ENCODE measurements around the gene PIGV.
"Not testable (repeated sequence)": the region's sequence is repeated elsewhere in the genome, so short reads cannot be mapped to it uniquely, and the experiment has no call there.

PIGV gene

DNA sequence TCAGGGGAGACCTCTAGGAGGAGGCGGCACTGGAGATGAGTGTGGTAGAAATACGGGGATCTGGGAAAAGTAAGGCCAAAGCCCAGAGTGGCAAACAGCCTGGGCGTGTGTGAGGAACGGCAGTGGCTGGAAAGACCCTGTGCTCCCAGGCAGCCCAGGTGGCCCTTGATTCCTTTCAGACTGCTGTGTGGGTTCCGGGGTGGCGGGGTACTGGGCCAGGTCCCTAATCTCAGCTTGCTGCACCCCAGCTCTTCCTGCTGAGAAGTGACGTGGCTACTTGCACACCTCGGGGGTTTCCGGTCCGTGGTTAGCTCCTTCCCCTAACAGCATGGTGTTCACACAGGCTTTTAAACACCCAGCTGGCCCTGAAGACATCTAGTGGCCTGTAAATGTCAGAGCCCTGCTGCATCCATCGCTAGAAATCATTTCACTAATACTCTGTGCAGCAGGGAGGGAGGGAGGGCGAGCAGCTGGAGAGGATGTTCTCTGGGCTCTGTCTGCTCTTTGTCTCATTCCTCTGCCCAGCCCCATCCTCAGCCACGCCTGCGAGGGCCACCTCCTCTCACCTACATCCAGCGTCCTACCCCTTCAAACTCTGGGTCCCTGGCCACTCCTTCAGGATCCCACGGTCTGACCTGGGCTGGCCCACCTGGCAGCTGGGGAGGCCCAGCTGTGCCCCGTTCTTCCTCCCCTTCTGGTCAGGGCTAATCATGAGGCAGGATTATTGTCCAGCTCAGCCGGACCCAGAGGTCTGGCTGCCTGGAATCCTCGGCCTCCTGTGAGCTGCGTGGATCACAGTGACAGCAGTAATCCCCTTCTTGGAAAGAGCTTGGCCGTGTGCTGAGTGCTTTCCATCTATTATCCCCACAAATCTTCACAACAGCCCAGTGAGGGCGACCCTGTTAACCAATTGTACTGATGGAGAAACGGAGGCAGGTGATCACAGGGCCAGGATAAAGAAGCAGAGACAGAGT is 46.0 kb downstream of the PIGV start:
- DNase-seq (ENCODE audit: low spot score) = no peak

DNA sequence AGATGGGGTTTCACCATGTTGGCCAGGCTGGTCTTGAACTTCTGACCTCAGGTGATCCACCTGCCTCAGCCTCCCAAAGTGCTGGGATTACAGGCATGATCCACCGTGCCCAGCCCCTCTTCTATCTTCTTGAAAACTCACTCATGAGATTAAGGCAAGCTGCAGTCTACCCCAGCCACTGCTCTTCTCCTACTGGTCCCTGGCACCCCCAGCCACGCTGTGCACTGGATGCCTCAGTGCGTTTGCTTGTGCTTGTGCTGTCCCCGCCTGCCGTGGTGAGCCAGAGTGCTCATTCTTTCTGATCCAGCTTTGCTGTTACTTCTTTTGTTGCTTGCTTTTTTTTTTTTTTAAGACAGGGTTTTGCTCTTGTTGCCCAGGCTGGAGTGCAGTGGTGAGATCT is 49.9 kb downstream of the PIGV start:
- not testable (repeated sequence) for DNase-seq (ENCODE audit: low spot score)

DNA sequence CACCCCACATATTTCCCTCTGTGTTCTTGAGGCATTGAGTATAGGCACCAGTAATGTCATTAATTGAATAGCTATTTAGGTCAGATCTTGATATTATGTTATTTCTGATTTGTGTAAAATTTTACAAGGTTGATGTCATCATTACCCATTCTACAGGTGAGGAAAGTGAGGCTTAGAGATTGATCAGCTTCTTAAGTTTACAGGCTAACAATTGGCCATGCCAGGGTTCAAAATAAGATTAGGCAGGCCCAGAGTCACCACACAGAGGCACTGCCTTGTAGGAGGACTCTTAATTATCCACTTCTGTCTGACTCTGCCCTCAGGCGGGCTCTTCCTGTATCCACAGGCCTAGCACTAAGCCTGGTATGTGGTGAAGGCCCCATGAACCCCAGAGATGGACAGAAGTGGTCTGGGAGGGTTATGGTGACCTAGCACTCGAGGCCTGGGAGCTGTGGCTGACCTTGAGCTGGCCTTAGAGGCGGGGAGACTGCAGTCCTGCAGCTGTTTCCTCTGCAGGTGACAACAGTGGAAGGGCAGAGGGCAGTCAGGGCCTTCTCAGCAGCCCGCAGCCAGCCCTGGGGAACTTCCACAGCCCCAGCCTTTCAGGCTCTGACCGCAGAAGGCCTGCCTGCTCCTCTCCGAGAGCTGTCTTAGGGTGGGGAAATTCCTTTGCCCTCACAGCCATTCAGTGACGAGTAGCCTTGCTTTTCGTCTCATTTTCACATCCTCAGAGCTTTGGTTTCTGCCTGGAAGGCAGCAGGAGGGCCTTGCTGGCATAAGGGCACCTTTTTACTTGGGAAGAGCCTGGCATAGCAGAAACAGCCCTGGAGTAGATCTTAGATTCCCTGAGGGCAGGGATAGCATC is 51.0 kb downstream of the PIGV start:
- DNase-seq (ENCODE audit: low spot score) = no peak

DNA sequence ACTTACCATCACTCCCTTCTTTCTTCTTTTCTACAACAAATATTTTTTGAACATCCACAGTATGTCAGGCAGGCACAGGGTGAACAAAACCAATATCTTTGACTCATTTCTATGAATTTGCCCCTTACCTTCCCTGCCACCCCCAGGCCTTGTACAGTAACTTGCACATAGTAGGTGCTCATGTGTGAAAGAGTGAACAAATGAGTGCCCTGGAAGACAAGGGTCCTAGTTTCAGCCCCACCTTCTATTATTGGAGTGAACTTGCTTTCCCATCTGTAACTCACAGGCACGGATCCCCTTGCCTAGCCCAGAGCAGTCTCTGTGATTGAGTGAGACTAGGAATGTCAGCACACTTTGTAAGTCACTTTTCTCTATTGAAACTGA is 51.6 kb downstream of the PIGV start:
- DNase-seq (ENCODE audit: low spot score) = no peak

DNA sequence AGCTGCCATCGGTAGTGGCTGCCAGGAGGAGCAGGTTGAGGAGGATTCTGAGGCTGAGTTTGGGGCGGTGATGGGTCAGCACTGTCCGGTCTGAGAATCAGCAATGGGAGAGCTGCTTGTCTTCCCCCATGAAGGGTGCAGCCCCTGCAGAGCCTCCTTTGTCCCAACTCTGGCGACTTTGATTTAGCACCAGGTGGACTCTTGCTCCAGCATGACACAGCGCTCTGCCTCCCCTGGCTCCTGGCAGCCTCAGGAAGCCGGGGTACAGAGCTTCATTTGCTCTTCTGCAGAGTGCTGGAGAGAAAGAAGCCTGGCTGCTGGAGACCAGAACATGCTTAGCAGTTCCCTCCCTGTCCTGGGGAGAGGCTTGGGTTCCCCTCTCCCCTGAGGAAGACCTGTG is 52.0 kb downstream of the PIGV start:
- DNase-seq (ENCODE audit: low spot score) = no peak

DNA sequence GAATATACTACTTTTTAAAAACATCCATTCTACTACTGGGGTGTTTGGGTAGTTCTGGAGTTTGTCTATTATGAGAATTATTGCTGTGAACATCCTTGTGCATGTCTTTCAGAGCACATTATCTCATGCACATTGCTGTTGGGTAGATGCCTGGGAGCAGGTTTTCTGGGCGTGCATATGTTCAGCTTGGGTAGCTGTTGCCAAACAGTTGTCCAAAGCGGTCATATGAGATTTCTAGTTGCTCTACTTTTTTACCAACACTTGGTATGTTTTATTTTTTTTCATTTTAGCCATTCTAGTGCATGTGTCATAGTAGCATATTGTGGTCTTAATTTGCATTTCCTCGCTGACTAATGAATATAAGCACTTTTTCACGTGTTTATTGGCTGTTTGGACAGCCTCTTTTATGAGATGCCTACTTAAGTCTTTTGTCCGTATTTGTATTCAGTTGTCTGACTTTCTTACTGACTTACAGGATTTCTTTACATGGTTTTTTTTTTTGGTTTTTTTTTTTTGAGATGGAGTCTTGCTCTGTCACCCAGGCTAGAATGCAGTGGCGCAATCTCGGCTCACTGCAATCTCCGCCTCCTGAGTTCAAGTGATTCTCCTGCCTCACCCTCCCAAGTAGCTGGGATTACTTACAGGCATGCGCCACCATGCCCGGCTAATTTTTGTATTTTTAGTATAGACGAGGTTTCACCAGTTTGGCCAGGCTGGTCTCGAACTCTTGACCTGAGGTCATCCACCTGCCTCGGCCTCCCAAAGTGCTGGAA is 56.9 kb downstream of the PIGV start:
- no peak for DNase-seq (ENCODE audit: low spot score)

DNA sequence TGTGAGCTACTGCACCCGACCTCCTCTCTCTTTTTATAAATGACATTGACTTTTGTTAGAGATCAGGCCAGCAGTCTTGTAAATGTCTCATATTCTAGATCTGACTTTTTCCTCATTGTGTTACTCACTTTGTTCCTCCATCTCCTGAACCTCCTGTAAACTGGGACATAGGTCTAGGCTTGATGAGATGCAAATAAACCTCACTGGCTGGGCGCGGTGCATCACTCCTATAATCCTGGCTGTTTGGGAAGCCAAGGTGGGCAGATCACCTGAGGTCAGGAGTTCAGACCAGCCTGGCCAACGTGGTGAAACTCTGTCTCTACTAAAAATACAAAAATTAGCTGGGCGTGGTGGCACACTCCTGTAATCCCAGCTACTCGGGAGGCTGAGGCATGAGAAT is 60.1 kb downstream of the PIGV start:
- DNase-seq (ENCODE audit: low spot score) = not testable (repeated sequence)

Measured in AG08395 (cell line).